Measurements from ENCODE around the gene SLC6A6.

SLC6A6 gene

GRCh38 chr3:14481646-14482036 is 79.2 kb downstream of the SLC6A6 start:
- in situ Hi-C loops (cut with MboI; ENCODE audit: low sequenced_read_pairs) = no loop called here

- in situ Hi-C loops (cut with MboI; ENCODE audit: low sequenced_read_pairs) = no loop called here
Observed at GRCh38 chr3:14482271-14482721, 79.9 kb downstream of the SLC6A6 start.

DNA sequence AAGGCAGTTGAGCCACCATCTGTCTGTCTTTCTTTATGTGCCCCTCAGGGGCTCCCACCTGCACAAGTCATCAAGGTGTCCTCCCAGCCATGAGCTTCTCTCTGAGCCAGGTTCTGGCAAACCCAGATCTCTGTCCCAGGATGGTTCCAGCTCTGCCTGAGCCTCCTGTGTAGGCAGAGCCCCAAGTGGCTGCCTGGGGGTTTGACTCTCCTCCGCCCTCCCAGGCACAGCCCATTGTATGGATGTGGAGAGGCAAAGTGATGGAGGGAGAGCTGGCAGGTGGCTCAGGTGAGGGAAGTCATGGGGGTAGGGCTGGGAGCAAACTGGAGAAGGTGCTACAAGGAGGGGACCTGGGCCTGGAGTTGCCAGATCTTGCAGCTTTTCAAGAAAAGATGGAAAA is 80.9 kb downstream of the SLC6A6 start:
- in situ Hi-C loops (cut with MboI; ENCODE audit: low sequenced_read_pairs) = no loop called here

- in situ Hi-C loops (cut with MboI; ENCODE audit: low sequenced_read_pairs) = no loop called here
Observed at GRCh38 chr3:14484741-14485140, 82.3 kb downstream of the SLC6A6 start.

DNA sequence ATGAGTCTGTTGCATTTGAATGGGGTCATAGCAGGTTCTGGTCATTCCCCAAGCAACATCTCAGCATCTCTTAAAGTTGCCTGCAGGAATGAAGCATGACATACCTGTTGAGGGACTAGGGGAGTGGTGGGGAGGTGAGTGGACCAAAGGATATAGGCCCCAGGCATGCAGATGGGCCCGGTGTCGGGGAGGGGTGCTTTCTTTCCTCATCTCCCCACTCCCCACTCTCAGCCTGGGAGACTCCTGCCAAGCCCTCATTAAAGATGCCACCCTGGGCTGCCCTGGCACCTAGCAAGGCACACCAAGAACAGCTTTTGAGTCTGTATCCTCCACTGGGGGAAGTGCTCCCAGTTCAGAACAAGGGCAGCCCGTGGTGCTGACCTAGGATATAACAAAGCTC is 83.6 kb downstream of the SLC6A6 start:
- in situ Hi-C loops (cut with MboI; ENCODE audit: low sequenced_read_pairs) = no loop called here

DNA sequence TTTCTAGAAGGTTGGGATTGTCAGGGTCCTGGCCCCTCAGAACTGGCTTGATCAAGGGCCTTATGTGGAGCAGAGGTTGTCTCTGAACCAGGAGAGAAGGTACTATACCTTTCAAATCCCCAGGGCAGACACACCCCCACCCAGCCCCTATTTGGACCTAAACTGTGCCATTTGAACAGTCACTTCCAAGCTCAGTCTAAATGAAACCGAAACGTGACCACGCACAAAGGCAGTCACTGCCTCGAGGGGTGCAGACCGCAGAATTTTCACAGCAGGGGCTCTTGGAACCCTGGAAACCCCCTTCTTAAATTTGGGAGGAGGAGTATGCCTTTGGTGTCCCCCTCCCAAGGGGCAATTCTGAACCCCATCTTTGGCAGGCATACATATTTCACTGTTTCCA is 84.1 kb downstream of the SLC6A6 start:
- in situ Hi-C loops (cut with MboI; ENCODE audit: low sequenced_read_pairs) = no loop called here

- in situ Hi-C loops (cut with MboI; ENCODE audit: low sequenced_read_pairs) = no loop called here
Observed at GRCh38 chr3:14487086-14487485, 84.7 kb downstream of the SLC6A6 start.

GRCh38 chr3:14487821-14488220 is 85.4 kb downstream of the SLC6A6 start:
- in situ Hi-C loops (cut with MboI; ENCODE audit: low sequenced_read_pairs) = no loop called here

DNA sequence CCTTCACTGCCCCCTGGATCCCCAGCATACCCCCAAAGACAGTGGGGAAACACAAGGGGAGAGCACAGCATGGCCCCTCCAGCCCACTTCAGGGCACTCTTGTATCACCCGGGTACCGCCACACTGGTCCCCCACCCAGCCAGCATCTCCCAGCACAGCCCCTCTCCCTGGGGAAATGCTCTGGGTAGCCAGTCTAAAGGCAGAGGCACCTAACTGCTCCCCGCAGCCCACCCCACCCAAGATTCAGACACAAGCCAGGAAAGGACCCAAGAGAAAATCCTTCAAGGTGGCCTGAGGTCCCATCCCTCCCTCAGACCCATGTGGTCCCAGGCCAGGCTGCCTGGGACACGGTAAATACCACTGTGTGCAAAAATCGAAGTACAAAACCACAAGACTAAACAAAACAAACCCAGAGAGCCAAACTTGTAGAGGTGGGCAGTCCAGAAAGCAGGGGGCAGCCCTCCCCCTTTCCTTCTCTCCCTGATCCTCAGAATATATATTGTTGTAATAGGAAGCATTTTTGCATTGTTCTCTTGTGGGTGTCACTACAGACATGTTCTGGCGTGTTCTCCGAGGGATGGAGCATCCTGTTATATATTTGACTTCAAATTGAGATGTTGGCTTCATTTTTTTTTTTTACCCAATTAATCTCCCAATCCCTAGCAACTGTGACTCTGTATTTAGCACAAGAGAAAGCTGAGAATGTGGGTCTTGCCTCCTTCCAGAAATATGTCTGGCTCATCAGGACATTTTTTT is 86.1 kb downstream of the SLC6A6 start:
- in situ Hi-C loops (cut with MboI; ENCODE audit: low sequenced_read_pairs) = no loop called here

DNA sequence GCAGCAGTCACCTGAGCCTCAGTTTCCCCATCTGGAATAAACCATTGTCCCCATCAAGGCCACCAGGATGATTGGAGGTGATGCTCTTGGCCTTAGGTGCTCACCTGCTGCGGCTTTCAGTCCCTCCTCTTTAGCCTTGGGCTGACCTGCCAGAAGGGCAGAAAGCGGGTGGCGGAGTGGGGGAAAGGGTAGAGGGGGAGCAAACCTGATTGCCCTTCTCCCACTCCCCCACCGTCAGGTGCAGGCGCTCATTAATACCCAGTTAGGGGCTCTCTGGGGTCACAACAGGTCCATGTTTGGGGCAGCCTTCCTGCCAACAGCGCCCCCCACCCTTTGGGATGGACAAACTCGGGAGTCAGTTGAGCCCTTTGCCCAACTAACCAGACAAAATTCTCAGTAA is 87.2 kb downstream of the SLC6A6 start:
- in situ Hi-C loops (cut with MboI; ENCODE audit: low sequenced_read_pairs) = no loop called here

- in situ Hi-C loops (cut with MboI; ENCODE audit: low sequenced_read_pairs) = no loop called here
Observed at GRCh38 chr3:14490255-14490654, 87.8 kb downstream of the SLC6A6 start.

DNA sequence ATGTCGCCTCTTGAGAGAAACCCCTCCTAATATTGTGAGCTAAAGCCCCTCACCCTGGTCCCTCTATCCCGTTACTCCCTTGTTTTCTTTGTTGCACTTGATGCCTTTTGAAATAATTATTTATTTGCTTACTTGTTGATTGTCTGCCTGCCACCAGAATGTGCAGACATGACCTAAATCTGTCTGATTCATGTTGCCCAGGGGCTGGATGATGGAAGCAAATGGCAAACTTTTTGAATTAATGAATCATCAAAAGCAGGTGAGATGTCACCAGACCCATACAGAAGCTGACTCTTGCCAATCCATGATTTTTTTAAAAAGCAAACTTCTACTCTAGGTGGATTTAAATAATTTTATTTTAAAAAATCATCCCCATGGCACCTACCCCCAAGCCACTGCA is 88.4 kb downstream of the SLC6A6 start:
- in situ Hi-C loops (cut with MboI; ENCODE audit: low sequenced_read_pairs) = no loop called here

GRCh38 chr3:14491396-14492190 is 89.2 kb downstream of the SLC6A6 start:
- in situ Hi-C loops (cut with MboI; ENCODE audit: low sequenced_read_pairs) = no loop called here

GRCh38 chr3:14492948-14493881 is 90.8 kb downstream of the SLC6A6 start:
- in situ Hi-C loops (cut with MboI; ENCODE audit: low sequenced_read_pairs) = no loop called here

GRCh38 chr3:14494279-14494972 is 92.0 kb downstream of the SLC6A6 start:
- in situ Hi-C loops (cut with MboI; ENCODE audit: low sequenced_read_pairs) = no loop called here

DNA sequence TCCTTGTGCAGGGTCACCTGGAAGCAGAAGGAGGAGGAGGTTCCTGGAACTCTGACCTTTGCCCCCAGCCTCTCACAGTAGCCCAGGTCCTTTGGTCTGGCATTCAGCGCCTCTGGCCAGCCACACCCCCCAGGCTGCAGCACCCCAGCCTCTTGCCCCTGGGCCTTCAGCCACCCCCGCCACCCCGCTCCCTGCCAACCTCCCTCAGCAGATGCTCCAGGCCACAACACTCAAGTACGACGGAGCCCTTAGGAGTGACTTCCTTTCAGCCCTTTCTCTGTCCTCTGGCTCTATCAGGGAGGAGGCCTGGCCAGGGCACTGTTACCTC is 92.5 kb downstream of the SLC6A6 start:
- in situ Hi-C loops (cut with MboI; ENCODE audit: low sequenced_read_pairs) = no loop called here

GRCh38 chr3:14496351-14496750 is 93.9 kb downstream of the SLC6A6 start:
- in situ Hi-C loops (cut with MboI; ENCODE audit: low sequenced_read_pairs) = no loop called here

GRCh38 chr3:14497321-14497720 is 94.9 kb downstream of the SLC6A6 start:
- in situ Hi-C loops (cut with MboI; ENCODE audit: low sequenced_read_pairs) = no loop called here

- in situ Hi-C loops (cut with MboI; ENCODE audit: low sequenced_read_pairs) = no loop called here
Observed at GRCh38 chr3:14502472-14502871, 100.1 kb downstream of the SLC6A6 start.

DNA sequence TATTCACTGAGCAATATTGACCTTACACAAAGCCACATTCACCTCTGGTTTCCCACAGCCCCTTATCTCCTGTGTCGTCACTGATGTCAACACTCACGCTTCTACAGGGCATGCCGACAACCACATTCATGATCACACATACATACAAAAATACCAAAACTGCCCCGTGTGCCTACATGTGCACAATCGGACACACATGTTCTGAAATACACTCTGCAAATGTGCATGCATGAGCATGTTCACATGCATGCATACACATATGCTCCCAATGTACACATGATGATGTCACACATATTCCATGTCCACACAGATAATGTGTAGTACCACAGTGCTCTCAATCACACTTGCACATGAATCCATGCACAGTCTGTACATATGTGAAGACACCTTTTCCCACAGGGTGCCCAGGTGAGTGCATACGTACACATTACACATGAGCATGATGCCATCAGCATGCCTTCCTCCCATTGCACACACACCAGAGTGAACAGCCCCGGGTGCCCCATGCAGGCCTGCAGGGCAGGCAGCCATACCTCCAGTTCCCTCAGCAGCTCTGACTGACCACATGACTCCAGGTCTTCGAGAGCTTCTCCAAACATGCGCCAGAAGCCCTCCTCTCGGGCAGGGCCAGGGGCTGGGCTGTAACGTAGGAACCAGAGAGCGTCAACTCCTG is 100.8 kb downstream of the SLC6A6 start:
- in situ Hi-C loops (cut with MboI; ENCODE audit: low sequenced_read_pairs) = no loop called here
